Neural cell (in vitro differentiated cells): ENCODE results near the gene DCXR. TPM values are rescaled to one million over a fixed set of nuclear protein-coding genes. Genes with fewer than 3 reads are reported as not detected.

Experiments used
- H2AFZ ChIP-seq: fragments of 200-600, 300-800 bp; sonication (generic), shearing (Covaris generic); 2 replicates; pipeline ENCODE4 v1.6.0; 2014; ENCODE audit warnings: low read depth, mild to moderate bottlenecking, antibody characterized with exemption, low read length, moderate library complexity
- H3F3A ChIP-seq: fragments of 200-600 bp; shearing (Covaris generic); 2 replicates; pipeline ENCODE4 v1.6.1; 2016; ENCODE audit warnings: mild to moderate bottlenecking, moderate library complexity, mixed read lengths, antibody characterized with exemption, low read length; ENCODE audit not compliant: insufficient read depth, poor library complexity, severe bottlenecking
- H3K27ac ChIP-seq: fragments of 200-600, 300-800 bp; sonication (generic), shearing (Covaris generic); 2 replicates; pipeline ENCODE4 v1.5.1; 2014; ENCODE audit warnings: mild to moderate bottlenecking, low read length, moderate library complexity
- H3K27me3 ChIP-seq: fragments of 300-800, 200-600 bp; sonication (generic), shearing (Covaris generic); 2 replicates; pipeline ENCODE4 v1.6.0; 2014; ENCODE audit warnings: mild to moderate bottlenecking, low read depth, low read length, moderate library complexity; ENCODE audit not compliant: insufficient read depth
- H3K36me3 ChIP-seq: fragments of 300-800, 200-600 bp; sonication (generic), shearing (Covaris generic); 2 replicates; pipeline ENCODE4 v1.5.1; 2014; ENCODE audit warnings: mild to moderate bottlenecking, antibody characterized with exemption, low read length, moderate library complexity; ENCODE audit not compliant: insufficient read depth
- H3K4me2 ChIP-seq: fragments of 300-800, 200-600 bp; sonication (generic), shearing (Covaris generic); 2 replicates; pipeline ENCODE4 v1.6.0; 2014; ENCODE audit warnings: mild to moderate bottlenecking, low read length
- H3K4me3 ChIP-seq: fragments of 300-800, 200-600 bp; sonication (generic), shearing (Covaris generic); 2 replicates; pipeline ENCODE4 v1.5.1; 2014; ENCODE audit warnings: mild to moderate bottlenecking, low read length, moderate library complexity
- H3K79me2 ChIP-seq: fragments of 200-600 bp; shearing (Covaris generic); replicated peaks from 2 replicates; pipeline ENCODE4 v1.6.0; 2014; ENCODE audit warnings: mild to moderate bottlenecking, low read length, moderate library complexity; ENCODE audit not compliant: insufficient read depth
- H3K9ac ChIP-seq: fragments of 300-800, 200-600 bp; sonication (generic), shearing (Covaris generic); 2 replicates; pipeline ENCODE4 v1.6.1; 2016; ENCODE audit warnings: mild to moderate bottlenecking, low read length, mixed read lengths
- H3K9me2 ChIP-seq: fragments of 200-600 bp; shearing (Covaris generic); 2 replicates; pipeline ENCODE4 v1.6.1; 2016; ENCODE audit warnings: mild to moderate bottlenecking, low read length, mixed read lengths; ENCODE audit not compliant: insufficient read depth
- H3K9me3 ChIP-seq: fragments of 200-600, 300-800 bp; sonication (generic), shearing (Covaris generic); 2 replicates; pipeline ENCODE4 v1.6.1; 2016; ENCODE audit warnings: mild to moderate bottlenecking, mixed run types, low read length, moderate library complexity, mixed read lengths
- H4K20me1 ChIP-seq: fragments of 200-600 bp; shearing (Covaris generic); 2 replicates; pipeline ENCODE4 v1.6.1; 2016; ENCODE audit warnings: mild to moderate bottlenecking, mixed run types; ENCODE audit not compliant: insufficient read depth
- EP300 ChIP-seq: fragments of 450-650 bp; conservative IDR thresholded peaks from 2 replicates; pipeline ENCODE4 v1.6.1; 2014; ENCODE audit warnings: antibody characterized with exemption, mild to moderate bottlenecking, moderate library complexity; ENCODE audit not compliant: poor library complexity, severe bottlenecking
- EZH2 ChIP-seq: fragments of 200-600, 300-800 bp; shearing (Covaris generic), sonication (generic); IDR thresholded peaks from 2 replicates; pipeline ENCODE4 v1.6.1; 2014; ENCODE audit warnings: antibody characterized with exemption, low read length, borderline replicate concordance, mild to moderate bottlenecking; ENCODE audit not compliant: insufficient read depth, poor library complexity, severe bottlenecking
- MXI1 ChIP-seq: fragments of 450-650 bp; conservative IDR thresholded peaks from 2 replicates; pipeline ENCODE4 v1.6.1; 2014; ENCODE audit warnings: antibody characterized with exemption, mild to moderate bottlenecking; ENCODE audit not compliant: poor library complexity, severe bottlenecking
- POLR2AphosphoS5 ChIP-seq: IDR thresholded peaks from 2 replicates; pipeline ENCODE4 v1.6.1; 2012
- RAD21 ChIP-seq: fragments of 450-650 bp; conservative IDR thresholded peaks from 2 replicates; pipeline ENCODE4 v1.6.1; 2014; ENCODE audit warnings: antibody characterized with exemption, mild to moderate bottlenecking, moderate library complexity
- SMC3 ChIP-seq: fragments of 450-650 bp; conservative IDR thresholded peaks from 2 replicates; pipeline ENCODE4 v1.6.1; 2014; ENCODE audit warnings: antibody characterized with exemption, mild to moderate bottlenecking, moderate library complexity; ENCODE audit not compliant: poor library complexity
- TAF1 ChIP-seq: IDR thresholded peaks from 2 replicates; pipeline ENCODE4 v1.6.1; 2012; ENCODE audit warnings: low read depth
- polyA plus RNA-seq: library from polyadenylated mRNA; depleted of rRNA; stranded (reverse); fragments of >200 nt; gene quantifications from 2 replicates; pipeline ENCODE4 v1.2.3, GENCODE V29; 2014
- TF ChIP-seq, protein P1 (sequence below): IDR thresholded peaks from 2 replicates; pipeline ENCODE4 v1.6.1; 2012; ENCODE audit warnings: borderline replicate concordance
- TF ChIP-seq, protein P2 (sequence below): fragments of 450-650 bp; IDR thresholded peaks from 2 replicates; pipeline ENCODE4 v1.5.1; 2014; ENCODE audit warnings: antibody characterized with exemption, mild to moderate bottlenecking, moderate library complexity; ENCODE audit not compliant: poor library complexity, severe bottlenecking

The DCXR gene
- polyA plus RNA-seq, 1 donor from 2014 or later: 129 TPM

DNA sequence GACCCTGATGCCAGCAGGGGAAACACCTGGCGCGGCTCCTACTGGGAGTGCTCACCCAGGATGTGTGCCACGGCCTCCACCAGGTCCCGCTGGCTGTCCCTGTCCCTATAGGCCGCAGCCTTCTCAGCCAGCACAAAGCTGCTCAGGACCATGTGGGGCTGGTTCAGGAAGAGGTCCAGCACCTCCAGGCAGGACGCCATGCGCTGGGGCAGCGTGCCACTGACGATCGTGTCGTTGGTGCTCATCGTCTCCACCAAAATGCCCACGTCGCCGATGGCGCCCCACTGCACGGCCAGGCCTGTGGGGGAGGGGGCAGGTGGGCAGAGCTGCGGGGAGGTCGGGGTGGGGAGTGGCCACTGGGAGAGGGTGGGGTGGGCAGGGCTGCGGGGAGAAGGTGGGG is 44.0 kb upstream of the DCXR start:
- no peak for TF ChIP-seq EP300
- TF ChIP-seq MXI1: no peak
- TF ChIP-seq RAD21: no peak
- TF ChIP-seq, protein P1, sequence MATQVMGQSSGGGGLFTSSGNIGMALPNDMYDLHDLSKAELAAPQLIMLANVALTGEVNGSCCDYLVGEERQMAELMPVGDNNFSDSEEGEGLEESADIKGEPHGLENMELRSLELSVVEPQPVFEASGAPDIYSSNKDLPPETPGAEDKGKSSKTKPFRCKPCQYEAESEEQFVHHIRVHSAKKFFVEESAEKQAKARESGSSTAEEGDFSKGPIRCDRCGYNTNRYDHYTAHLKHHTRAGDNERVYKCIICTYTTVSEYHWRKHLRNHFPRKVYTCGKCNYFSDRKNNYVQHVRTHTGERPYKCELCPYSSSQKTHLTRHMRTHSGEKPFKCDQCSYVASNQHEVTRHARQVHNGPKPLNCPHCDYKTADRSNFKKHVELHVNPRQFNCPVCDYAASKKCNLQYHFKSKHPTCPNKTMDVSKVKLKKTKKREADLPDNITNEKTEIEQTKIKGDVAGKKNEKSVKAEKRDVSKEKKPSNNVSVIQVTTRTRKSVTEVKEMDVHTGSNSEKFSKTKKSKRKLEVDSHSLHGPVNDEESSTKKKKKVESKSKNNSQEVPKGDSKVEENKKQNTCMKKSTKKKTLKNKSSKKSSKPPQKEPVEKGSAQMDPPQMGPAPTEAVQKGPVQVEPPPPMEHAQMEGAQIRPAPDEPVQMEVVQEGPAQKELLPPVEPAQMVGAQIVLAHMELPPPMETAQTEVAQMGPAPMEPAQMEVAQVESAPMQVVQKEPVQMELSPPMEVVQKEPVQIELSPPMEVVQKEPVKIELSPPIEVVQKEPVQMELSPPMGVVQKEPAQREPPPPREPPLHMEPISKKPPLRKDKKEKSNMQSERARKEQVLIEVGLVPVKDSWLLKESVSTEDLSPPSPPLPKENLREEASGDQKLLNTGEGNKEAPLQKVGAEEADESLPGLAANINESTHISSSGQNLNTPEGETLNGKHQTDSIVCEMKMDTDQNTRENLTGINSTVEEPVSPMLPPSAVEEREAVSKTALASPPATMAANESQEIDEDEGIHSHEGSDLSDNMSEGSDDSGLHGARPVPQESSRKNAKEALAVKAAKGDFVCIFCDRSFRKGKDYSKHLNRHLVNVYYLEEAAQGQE: no peak
- TF ChIP-seq, protein P2, sequence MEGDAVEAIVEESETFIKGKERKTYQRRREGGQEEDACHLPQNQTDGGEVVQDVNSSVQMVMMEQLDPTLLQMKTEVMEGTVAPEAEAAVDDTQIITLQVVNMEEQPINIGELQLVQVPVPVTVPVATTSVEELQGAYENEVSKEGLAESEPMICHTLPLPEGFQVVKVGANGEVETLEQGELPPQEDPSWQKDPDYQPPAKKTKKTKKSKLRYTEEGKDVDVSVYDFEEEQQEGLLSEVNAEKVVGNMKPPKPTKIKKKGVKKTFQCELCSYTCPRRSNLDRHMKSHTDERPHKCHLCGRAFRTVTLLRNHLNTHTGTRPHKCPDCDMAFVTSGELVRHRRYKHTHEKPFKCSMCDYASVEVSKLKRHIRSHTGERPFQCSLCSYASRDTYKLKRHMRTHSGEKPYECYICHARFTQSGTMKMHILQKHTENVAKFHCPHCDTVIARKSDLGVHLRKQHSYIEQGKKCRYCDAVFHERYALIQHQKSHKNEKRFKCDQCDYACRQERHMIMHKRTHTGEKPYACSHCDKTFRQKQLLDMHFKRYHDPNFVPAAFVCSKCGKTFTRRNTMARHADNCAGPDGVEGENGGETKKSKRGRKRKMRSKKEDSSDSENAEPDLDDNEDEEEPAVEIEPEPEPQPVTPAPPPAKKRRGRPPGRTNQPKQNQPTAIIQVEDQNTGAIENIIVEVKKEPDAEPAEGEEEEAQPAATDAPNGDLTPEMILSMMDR: no peak
- no peak for TF ChIP-seq EZH2
- no peak for TF ChIP-seq SMC3
- no peak for TF ChIP-seq TAF1
- TF ChIP-seq POLR2AphosphoS5: no peak
- Histone ChIP-seq H3K36me3 (no peaks in the 10 kb centered on the region), H3K27me3 (no peaks in the 10 kb centered on the region), H3K4me3 (no peak overlapping the region), H3K9ac (no peak overlapping the region), H3F3A (no peaks in the 10 kb centered on the region), H4K20me1 (no peaks in the 10 kb centered on the region), H3K27ac (no peak overlapping the region), H3K9me3 (no peaks in the 10 kb centered on the region), H2AFZ (no peak overlapping the region), H3K4me2 (no peak overlapping the region), H3K9me2 (no peaks in the 10 kb centered on the region), H3K79me2 (no peaks in the 10 kb centered on the region)

- Histone ChIP-seq H3F3A (no peaks in the 10 kb centered on the region), H3K9me3 (no peaks in the 10 kb centered on the region), H3K4me2 (no peak overlapping the region), H3K4me3 (no peak overlapping the region), H3K79me2 (no peaks in the 10 kb centered on the region), H4K20me1 (no peaks in the 10 kb centered on the region), H3K9ac (no peak overlapping the region), H3K27me3 (no peaks in the 10 kb centered on the region), H3K9me2 (no peaks in the 10 kb centered on the region), H3K27ac (no peak overlapping the region), H3K36me3 (no peaks in the 10 kb centered on the region), H2AFZ (no peak overlapping the region)
- TF ChIP-seq EP300 (no peak), SMC3 (no peak), POLR2AphosphoS5 (no peak), MXI1 (no peak), RAD21 (no peak), TAF1 (no peak), EZH2 (no peak)
- TF ChIP-seq, protein P1: no peak
- TF ChIP-seq, protein P2: no peak
Measured at GRCh38 chr17:82080789-82081464, 43.4 kb upstream of the DCXR start.
